Transverse colon (tissue), 4 donors: ENCODE data around the gene SNX22. TPM values are rescaled to one million over a fixed set of nuclear protein-coding genes. Genes with fewer than 3 reads are reported as not detected.

ENCODE experiments used
- DNase-seq: peaks from one replicate; pipeline ENCODE4 v3.0.0-alpha.2; 2019
- H3K27ac ChIP-seq, 4 donors: fragments of 200-600 bp; sonication (generic); 2 replicates each; pipeline ENCODE4 v1.5.1; 2016 to 2018; ENCODE audit warnings: inconsistent platforms in 4 of 4
- H3K27me3 ChIP-seq: fragments of 200-600 bp; sonication (generic); 2 replicates; pipeline ENCODE4 v1.5.1; 2017; ENCODE audit warnings: inconsistent platforms
- H3K36me3 ChIP-seq, 4 donors: fragments of 200-600 bp; sonication (generic); 2 replicates each; pipeline ENCODE4 v1.5.1; 2017 to 2019; ENCODE audit warnings: inconsistent platforms in 4 of 4
- H3K4me1 ChIP-seq, 4 donors: fragments of 200-600 bp; sonication (generic); 2 replicates each; pipeline ENCODE4 v1.5.1; 2017 to 2020; ENCODE audit warnings: inconsistent platforms in 4 of 4
- H3K4me3 ChIP-seq, 4 donors: fragments of 200-600 bp; sonication (generic); 1 replicate in 1 of 4; 2 replicates in 3 of 4; pipeline versions ENCODE4 v1.5.1 to v1.6.1; 2017 to 2019; ENCODE audit warnings: inconsistent platforms in 4 of 4
- H3K9me3 ChIP-seq, 2 donors: fragments of 200-600 bp; sonication (generic); 2 replicates each; pipeline ENCODE4 v1.5.1; 2017 to 2019; ENCODE audit warnings: inconsistent platforms in 2 of 2
- CTCF ChIP-seq, 5 experiments: fragments of 200-600 bp in 3 of 5; fragments of 450-650 bp in 2 of 5; sonication (generic) in 3 of 5; IDR thresholded peaks; 1 replicate in 2 of 5; 2 replicates in 3 of 5; pipeline ENCODE4 v1.5.1; 2016 to 2017; ENCODE audit warnings: antibody characterized with exemption in 5 of 5, inconsistent platforms in 3 of 5, mild to moderate bottlenecking in 2 of 5, moderate library complexity in 1 of 5
- EP300 ChIP-seq: sonication (generic); formaldehyde crosslinking; IDR thresholded peaks from one replicate; pipeline ENCODE4 v1.6.1; 2017; ENCODE audit warnings: antibody characterized with exemption, low read depth
- POLR2A ChIP-seq: fragments of 450-650 bp; IDR thresholded peaks from one replicate; pipeline ENCODE4 v1.6.1; 2016; ENCODE audit warnings: antibody characterized with exemption, mild to moderate bottlenecking, moderate library complexity
- POLR2AphosphoS5 ChIP-seq, 3 donors: sonication (generic); formaldehyde crosslinking; IDR thresholded peaks; one replicate each; pipeline ENCODE4 v1.6.1; 2016; ENCODE audit warnings: antibody characterized with exemption in 3 of 3
- WGBS, 2 donors: methylation state at CpG; one replicate each; pipeline ENCODE4 v1.1.5; 2018; ENCODE audit warnings: low coverage in 1 of 2; 5-methylcytosine and 5-hydroxymethylcytosine counted together
- in situ Hi-C, 4 donors: fragments of 200-750 bp; cut with MboI; loops; one replicate each; pipeline versions ENCODE4 v1.15.0 to v1.15.1; 2017; ENCODE audit warnings: low sequenced_read_pairs in 3 of 4, low pct_ligation_motif_present in 1 of 4, low pct_unique_long_range_greater_than_20kb in 1 of 4
- intact Hi-C: fragments of 100-400 bp; cut with DNase I; formaldehyde crosslinking; loops from one replicate; pipeline ENCODE4 v1.15.1; 2023; ENCODE audit warnings: low total_unique reads
- total RNA-seq, 4 donors: library from RNA; depleted of rRNA; stranded (reverse); fragments of >200 nt; gene quantifications; one replicate each; pipeline ENCODE4 v1.1.0, GENCODE V29; 2016

SNX22 gene
- total RNA-seq, 4 donors from 2014 or later: 2.2 to 3.7 TPM; not detected in 2

- no peak for TF ChIP-seq CTCF (IDR thresholded peaks at IDR 0.05)
- TF ChIP-seq EP300: no peak
- Histone ChIP-seq H3K36me3 (peaks cover 0 to 30% (median 13%) of the 10 kb centered on the region in 4 donors), H3K4me1 (peaks cover 3 to 18% (median 5%) of the 10 kb centered on the region in 4 donors), H3K27ac (no peak overlapping the region), H3K9me3 (no peaks in the 10 kb centered on the region), H3K27me3 (no peaks in the 10 kb centered on the region), H3K4me3 (no peak overlapping the region)
- DNase-seq: no peak
- in situ Hi-C loops (no loop called here), intact Hi-C loops (no loop called here)
- 81 to 85% methylated on average over 3 of the region's 3 CpGs for WGBS, 2 donors
These were observed 40.4 kb upstream of the SNX22 start for GRCh38 chr15:64110950-64111678.

- Histone ChIP-seq H3K4me1 (peaks cover 2 to 18% (median 4%) of the 10 kb centered on the region in 4 donors), H3K27me3 (no peaks in the 10 kb centered on the region), H3K27ac (no peak overlapping the region), H3K4me3 (no peak overlapping the region), H3K36me3 (peaks cover 0 to 35% (median 14%) of the 10 kb centered on the region in 4 donors), H3K9me3 (no peaks in the 10 kb centered on the region)
- intact Hi-C loops: no loop called here
- in situ Hi-C loops: no loop called here
- no peak for TF ChIP-seq EP300
- TF ChIP-seq CTCF (IDR thresholded peaks at IDR 0.05): no peak
- no peak for TF ChIP-seq POLR2AphosphoS5 (IDR thresholded peaks at IDR 0.05)
- no peak for TF ChIP-seq POLR2A
- DNase-seq: no peak
- 91 to 100% methylated on average over 2 to 3 of the region's 3 CpGs for WGBS, 2 donors
These were observed 39.9 kb upstream of the SNX22 start for GRCh38 chr15:64111679-64112050.

GRCh38 chr15:64112073-64112772 is 39.3 kb upstream of the SNX22 start:
- intact Hi-C loops (no loop called here), in situ Hi-C loops (no loop called here)
- H3K27me3 ChIP-seq: no peaks in the 10 kb centered on the region
- DNase-seq: no peak
- peaks cover 0 to 39% (median 17%) of the 10 kb centered on the region in 4 donors for H3K36me3 ChIP-seq
- WGBS, 2 donors: 46 to 67% methylated on average over 2 to 4 of the region's 4 CpGs
- TF ChIP-seq POLR2A: no peak
- no peak for TF ChIP-seq EP300
- TF ChIP-seq CTCF (IDR thresholded peaks at IDR 0.05): no peak
- TF ChIP-seq POLR2AphosphoS5 (IDR thresholded peaks at IDR 0.05): no peak
- no peak overlapping the region for H3K27ac ChIP-seq
- H3K4me1 ChIP-seq: peaks cover 0 to 17% (median 1%) of the 10 kb centered on the region in 4 donors
- H3K9me3 ChIP-seq: no peaks in the 10 kb centered on the region
- H3K4me3 ChIP-seq: no peak overlapping the region

- intact Hi-C loops (no loop called here), in situ Hi-C loops (no loop called here)
- Histone ChIP-seq H3K4me1 (peaks cover 0 to 15% (median 1%) of the 10 kb centered on the region in 4 donors), H3K9me3 (no peaks in the 10 kb centered on the region), H3K36me3 (peaks cover 0 to 46% (median 19%) of the 10 kb centered on the region in 4 donors), H3K27me3 (no peaks in the 10 kb centered on the region), H3K27ac (no peak overlapping the region), H3K4me3 (no peak overlapping the region)
- WGBS, 2 donors: 71 to 75% methylated on average over 1 of the region's 1 CpG
- no peak for DNase-seq
- TF ChIP-seq CTCF (IDR thresholded peaks at IDR 0.05) (no peak), POLR2A (no peak), EP300 (no peak), POLR2AphosphoS5 (IDR thresholded peaks at IDR 0.05) (no peak)
These were observed 38.6 kb upstream of the SNX22 start for GRCh38 chr15:64112904-64113303.
